Activated CD4-positive, alpha-beta T cell treated with anti-CD3 and anti-CD28 coated beads, Interleukin-2, amount 10 ng/mL, durations not matched to agents 7 days and 5 days (primary cell): ENCODE data around the gene HOXD4. TPM values are rescaled to one million over a fixed set of nuclear protein-coding genes. Genes with fewer than 3 reads are reported as not detected.

Source experiments
- CTCF ChIA-PET: fragments of 350-600 bp; sonication (Branson Sonifier 250); formaldehyde crosslinking; loops from one replicate; lab custom pipeline; 2021; ENCODE audit warnings: antibody characterized with exemption; lab: Charles Lee
- POLR2A ChIA-PET: fragments of 350-600 bp; sonication (Branson Sonifier 250); formaldehyde crosslinking; loops from one replicate; lab custom pipeline; 2021; ENCODE audit warnings: antibody characterized with exemption; lab: Charles Lee
- DNase-seq: peaks from one replicate; pipeline ENCODE4 v3.0.0-alpha.2; 2020
- H3K27ac Mint-ChIP-seq: one replicate; pipeline ENCODE4 v1.8.0; 2021; ENCODE audit warnings: mild to moderate bottlenecking, moderate library complexity, mixed read lengths
- H3K27me3 Mint-ChIP-seq: one replicate; pipeline ENCODE4 v1.8.0; 2021; ENCODE audit warnings: mixed read lengths
- H3K36me3 Mint-ChIP-seq: one replicate; pipeline ENCODE4 v1.8.0; 2021; ENCODE audit warnings: low read depth, mixed read lengths
- H3K4me1 Mint-ChIP-seq: one replicate; pipeline ENCODE4 v1.8.0; 2021; ENCODE audit warnings: mixed read lengths
- H3K4me3 Mint-ChIP-seq: one replicate; pipeline ENCODE4 v1.8.0; 2021; ENCODE audit warnings: mild to moderate bottlenecking, moderate library complexity, mixed read lengths
- H3K9me3 Mint-ChIP-seq: one replicate; pipeline ENCODE4 v1.8.0; 2021; ENCODE audit warnings: mixed read lengths
- total RNA-seq, 2 experiments: library from RNA; stranded (reverse); gene quantifications; one replicate each; pipeline ENCODE4 v1.2.3, GENCODE V29; 2021

Gene HOXD4
- total RNA-seq, 2 experiments from 2014 or later, result not detected

DNA sequence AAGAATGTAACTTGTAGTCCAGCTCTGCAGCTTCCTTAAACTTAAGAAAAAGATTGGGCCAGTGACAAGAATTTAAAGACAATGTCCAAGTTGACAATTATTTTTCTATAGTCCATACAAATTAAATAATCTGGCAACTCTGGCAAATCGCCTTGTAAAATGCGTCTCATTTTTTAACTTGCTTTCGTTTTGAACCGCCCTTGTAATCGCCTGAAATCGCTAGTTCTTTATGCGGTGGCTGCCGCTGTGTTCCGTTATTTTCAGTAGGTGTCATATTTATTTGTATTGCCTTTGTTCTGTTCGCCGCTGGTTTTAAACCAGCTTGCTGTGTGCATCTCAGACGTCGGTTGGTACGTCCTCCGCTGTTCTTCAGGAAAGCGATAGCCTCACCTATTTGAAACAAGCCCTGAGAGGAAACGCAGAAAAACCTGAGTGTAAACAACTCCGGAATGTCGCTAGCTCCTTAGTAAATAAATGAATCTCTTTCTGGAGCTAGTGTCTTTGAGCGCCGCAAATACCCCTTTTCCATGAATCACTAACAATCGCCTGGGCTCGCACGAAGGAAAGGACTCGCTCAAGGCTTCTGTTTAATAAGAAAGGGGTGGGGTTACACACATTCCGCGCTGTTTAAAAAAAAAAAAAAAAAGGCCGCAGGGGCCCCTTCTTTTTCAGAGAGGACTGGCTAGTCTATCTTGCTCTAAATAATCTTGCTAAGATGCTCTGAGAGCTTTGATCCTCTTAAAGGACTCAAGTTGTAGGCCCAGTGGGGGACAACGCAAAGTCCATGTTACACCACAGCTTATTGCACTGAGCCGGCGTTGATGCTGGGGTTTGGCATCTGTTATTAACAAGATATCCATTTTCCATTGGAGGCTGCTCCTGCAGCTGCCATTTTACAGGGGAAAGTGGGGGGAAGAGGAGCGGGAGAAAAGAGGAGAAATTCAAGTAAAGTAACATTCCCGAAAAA, 18.9 kb upstream of the HOXD4 start:
- Mint-ChIP-seq H3K9me3 (no peaks in the 10 kb centered on the region), H3K4me1 (peaks cover 28% of the 10 kb centered on the region), H3K4me3 (peak overlapping the region; percentile 69), H3K27ac (no peak overlapping the region), H3K27me3 (peaks cover 83% of the 10 kb centered on the region), H3K36me3 (no peaks in the 10 kb centered on the region)
- peak; percentile 28 for DNase-seq
- ChIA-PET POLR2A (no interaction called here), CTCF (interaction anchor here (0.5 to 2.4 kb wide), 16 partner anchors 8 to 506 kb away, joined by 3 to 7 read pairs (median 3); no protein-coding TSS in a partner anchor)

DNA sequence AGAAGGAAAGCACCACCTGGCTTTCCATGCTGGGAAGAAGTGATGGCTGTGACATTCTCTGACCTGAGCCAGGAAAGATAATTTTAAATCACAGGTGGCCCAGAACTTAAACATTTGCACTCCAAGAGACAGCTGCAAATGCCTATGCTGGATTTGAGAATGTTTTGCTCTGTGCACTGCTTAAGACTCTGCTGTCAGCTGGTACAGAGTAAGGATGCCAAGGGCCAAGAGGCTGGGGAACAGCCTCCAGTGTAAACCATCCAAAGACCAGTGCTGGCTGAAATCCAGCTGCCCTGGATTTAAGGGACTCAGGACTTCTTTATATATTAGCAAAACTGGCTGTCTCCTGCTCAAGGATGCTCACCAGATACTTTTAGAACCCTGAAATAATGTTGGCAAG, 18.0 kb upstream of the HOXD4 start:
- ChIA-PET POLR2A (no interaction called here), CTCF (interaction anchor here (0.5 to 1.9 kb wide), 6 partner anchors 11 to 326 kb away, joined by 3 to 7 read pairs (median 3); no protein-coding TSS in a partner anchor)
- Mint-ChIP-seq H3K9me3 (no peaks in the 10 kb centered on the region), H3K4me3 (no peak overlapping the region), H3K4me1 (peaks cover 28% of the 10 kb centered on the region), H3K27me3 (peaks cover 83% of the 10 kb centered on the region), H3K27ac (no peak overlapping the region), H3K36me3 (peaks cover 2% of the 10 kb centered on the region)
- DNase-seq, result no peak

DNA sequence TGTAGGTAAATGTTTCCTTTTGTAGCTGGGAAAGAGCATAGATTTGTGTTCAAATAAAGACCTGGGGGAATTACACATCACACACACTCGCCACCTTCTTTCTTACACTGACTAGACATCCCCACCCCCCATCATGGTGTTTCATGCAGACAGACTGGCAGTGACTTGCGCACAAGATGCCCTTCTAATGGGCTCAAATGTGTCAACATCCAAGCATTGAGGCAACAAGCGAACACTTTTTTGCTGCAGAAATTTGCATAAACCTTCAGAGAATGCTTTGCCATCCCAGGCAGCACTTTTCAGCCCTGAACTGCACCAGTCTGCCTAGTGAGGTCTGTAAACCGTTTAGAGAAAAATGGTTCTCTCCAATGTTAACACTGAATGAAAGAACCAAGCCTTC, 17.3 kb upstream of the HOXD4 start:
- POLR2A ChIA-PET, result no interaction called here
- no peaks in the 10 kb centered on the region for H3K9me3 Mint-ChIP-seq
- DNase-seq, result no peak
- peaks cover 4% of the 10 kb centered on the region for H3K36me3 Mint-ChIP-seq
- peaks cover 83% of the 10 kb centered on the region for H3K27me3 Mint-ChIP-seq
- peaks cover 32% of the 10 kb centered on the region for H3K4me1 Mint-ChIP-seq
- CTCF ChIA-PET, result no interaction called here
- no peak overlapping the region for H3K27ac Mint-ChIP-seq
- H3K4me3 Mint-ChIP-seq, result no peak overlapping the region

DNA sequence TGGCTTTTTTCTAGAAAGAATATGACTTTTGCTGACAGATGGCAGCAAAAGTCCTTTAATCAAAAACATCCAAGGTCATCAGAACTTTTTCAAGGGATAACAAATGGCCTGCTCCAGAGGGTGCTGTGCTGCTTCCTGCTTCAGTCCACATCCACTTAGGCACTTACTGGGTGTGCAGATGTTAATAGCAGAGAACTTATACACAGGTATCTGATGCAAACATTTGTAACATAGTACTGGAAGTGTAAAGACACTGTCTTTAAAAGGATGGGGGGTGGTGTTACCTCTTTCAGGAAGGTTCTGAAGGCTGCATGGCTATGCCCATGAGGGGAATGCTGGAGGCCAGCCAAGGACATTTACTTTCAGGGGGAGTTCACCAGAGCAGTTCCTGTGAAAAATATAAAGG, 16.3 kb upstream of the HOXD4 start:
- no peak for DNase-seq
- H3K4me1 Mint-ChIP-seq, result peaks cover 37% of the 10 kb centered on the region
- H3K27me3 Mint-ChIP-seq, result peaks cover 89% of the 10 kb centered on the region
- peaks cover 4% of the 10 kb centered on the region for H3K36me3 Mint-ChIP-seq
- ChIA-PET POLR2A (no interaction called here), CTCF (interaction anchor here (0.9 kb wide), 1 partner anchor 321 kb away, joined by 3 read pairs; no protein-coding TSS in a partner anchor)
- H3K9me3 Mint-ChIP-seq, result no peaks in the 10 kb centered on the region
- no peak overlapping the region for H3K4me3 Mint-ChIP-seq
- no peak overlapping the region for H3K27ac Mint-ChIP-seq

DNA sequence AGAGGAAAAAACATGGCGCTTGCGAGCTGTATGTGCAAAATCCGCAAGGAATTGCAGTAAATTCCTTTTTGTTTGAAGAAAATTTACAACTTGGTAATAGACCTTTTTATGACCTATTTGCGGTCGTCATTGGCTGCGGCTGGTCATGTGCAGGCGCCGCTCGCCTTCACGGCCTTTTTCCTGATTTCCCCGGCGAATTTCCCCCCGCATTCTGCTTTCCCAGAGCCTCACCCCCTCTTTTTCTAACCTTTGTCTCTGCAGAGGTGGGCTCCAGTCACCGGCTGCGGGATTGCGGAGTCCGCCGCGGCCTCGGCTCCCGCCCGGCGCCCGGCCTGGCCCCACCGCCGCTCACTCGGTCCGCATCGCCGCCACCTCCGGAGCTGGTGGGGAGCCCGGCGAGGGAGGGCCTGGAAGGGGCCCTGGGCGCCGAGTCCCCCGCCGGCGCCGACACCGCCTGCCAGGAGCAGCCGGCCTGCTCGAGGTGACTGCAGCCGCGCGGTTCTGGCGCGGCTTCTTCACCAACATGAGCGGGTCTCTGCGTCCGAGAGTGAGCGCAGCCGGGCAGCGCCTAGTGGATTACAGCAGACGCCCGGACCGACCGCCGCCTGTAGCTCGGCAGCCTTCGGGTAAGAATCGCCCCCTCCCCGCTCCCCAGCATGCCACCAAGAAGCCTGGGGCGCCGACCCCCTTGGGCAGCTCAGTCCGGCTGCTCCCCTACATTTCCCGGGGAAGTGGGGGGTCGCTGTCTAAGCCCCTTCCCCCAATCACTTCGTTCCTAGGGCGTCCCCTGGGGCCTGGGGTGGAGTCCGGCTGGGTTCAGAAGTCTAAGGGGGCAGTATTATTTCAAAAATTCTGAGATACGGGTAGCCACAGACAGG, 14.7 kb upstream of the HOXD4 start:
- Mint-ChIP-seq H3K27me3 (peaks cover 86% of the 10 kb centered on the region), H3K36me3 (peaks cover 4% of the 10 kb centered on the region), H3K4me1 (peaks cover 36% of the 10 kb centered on the region), H3K4me3 (no peak overlapping the region), H3K9me3 (no peaks in the 10 kb centered on the region), H3K27ac (peak overlapping the region; percentile 5)
- CTCF ChIA-PET, result no interaction called here
- POLR2A ChIA-PET, result no interaction called here
- no peak for DNase-seq

DNA sequence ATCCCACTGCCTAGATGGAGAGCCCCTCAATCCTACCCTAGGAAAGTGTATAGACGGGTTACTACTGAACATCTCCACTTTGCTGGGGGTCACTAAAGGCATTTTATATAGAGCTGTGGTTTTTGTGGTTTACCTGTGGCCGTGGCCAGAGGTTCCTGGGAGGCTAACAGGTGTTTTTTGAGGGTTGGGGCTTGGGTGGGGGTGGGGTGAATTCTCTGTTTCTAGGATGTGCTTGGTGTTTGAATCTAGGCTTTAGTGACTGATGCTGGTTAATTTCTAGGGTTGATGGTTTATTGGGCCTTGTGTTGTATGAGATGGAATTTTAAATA, 14.1 kb upstream of the HOXD4 start:
- H3K9me3 Mint-ChIP-seq, result no peaks in the 10 kb centered on the region
- CTCF ChIA-PET, result no interaction called here
- DNase-seq, result no peak
- POLR2A ChIA-PET, result no interaction called here
- H3K27me3 Mint-ChIP-seq, result peaks cover 87% of the 10 kb centered on the region
- H3K36me3 Mint-ChIP-seq, result peaks cover 4% of the 10 kb centered on the region
- no peak overlapping the region for H3K4me3 Mint-ChIP-seq
- peak overlapping the region; percentile 5 for H3K27ac Mint-ChIP-seq
- peaks cover 33% of the 10 kb centered on the region for H3K4me1 Mint-ChIP-seq

DNA sequence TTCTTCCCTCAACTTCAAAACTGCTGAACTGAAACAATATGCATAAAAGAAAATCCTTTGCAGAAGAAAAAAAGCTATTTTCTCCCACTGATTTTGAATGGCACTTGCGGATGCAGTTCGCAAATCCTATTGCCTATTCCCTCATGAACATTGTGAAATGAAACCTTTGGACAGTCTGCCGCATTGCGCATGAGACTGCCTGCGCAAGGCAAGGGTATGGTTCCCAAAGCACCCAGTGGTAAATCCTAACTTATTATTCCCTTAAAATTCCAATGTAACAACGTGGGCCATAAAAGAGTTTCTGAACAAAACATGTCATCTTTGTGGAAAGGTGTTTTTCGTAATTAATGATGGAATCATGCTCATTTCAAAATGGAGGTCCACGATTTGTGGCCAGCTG, 13.4 kb upstream of the HOXD4 start:
- CTCF ChIA-PET, result interaction anchor here (1.5 to 3.6 kb wide), 2 partner anchors 23 to 1806 kb away, joined by 3 to 22 read pairs; no protein-coding TSS in a partner anchor
- DNase-seq, result no peak
- POLR2A ChIA-PET, result no interaction called here
- H3K27ac Mint-ChIP-seq, result no peak overlapping the region
- peaks cover 84% of the 10 kb centered on the region for H3K27me3 Mint-ChIP-seq
- peaks cover 4% of the 10 kb centered on the region for H3K36me3 Mint-ChIP-seq
- H3K4me1 Mint-ChIP-seq, result peaks cover 30% of the 10 kb centered on the region
- no peak overlapping the region for H3K4me3 Mint-ChIP-seq
- no peaks in the 10 kb centered on the region for H3K9me3 Mint-ChIP-seq

DNA sequence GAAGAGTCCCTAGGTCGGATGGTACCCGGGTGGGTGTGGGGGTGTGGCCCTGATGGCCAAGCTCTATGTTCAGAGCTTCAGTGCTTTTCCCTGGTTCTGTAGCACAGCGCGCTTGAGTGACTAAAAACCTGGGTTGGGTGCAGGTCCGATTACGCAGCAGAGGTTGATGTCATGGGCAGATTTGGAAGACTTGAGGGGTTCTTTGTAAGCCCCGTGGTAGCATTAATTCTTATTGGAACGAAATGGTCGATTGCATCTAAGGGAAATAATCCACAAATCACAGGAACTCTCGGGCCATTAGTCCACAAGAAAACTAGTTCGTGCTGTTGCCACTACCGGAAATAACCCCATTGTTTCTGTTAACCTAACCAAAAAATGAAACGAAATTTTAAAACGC, 12.8 kb upstream of the HOXD4 start:
- CTCF ChIA-PET, result interaction anchor here (1.2 to 3.6 kb wide), 5 partner anchors 10 to 1806 kb away, joined by 3 to 22 read pairs (median 3); no protein-coding TSS in a partner anchor
- DNase-seq, result no peak
- POLR2A ChIA-PET, result no interaction called here
- H3K27me3 Mint-ChIP-seq, result peaks cover 83% of the 10 kb centered on the region
- no peak overlapping the region for H3K27ac Mint-ChIP-seq
- no peaks in the 10 kb centered on the region for H3K9me3 Mint-ChIP-seq
- H3K4me3 Mint-ChIP-seq, result no peak overlapping the region
- peaks cover 4% of the 10 kb centered on the region for H3K36me3 Mint-ChIP-seq
- H3K4me1 Mint-ChIP-seq, result peaks cover 30% of the 10 kb centered on the region

DNA sequence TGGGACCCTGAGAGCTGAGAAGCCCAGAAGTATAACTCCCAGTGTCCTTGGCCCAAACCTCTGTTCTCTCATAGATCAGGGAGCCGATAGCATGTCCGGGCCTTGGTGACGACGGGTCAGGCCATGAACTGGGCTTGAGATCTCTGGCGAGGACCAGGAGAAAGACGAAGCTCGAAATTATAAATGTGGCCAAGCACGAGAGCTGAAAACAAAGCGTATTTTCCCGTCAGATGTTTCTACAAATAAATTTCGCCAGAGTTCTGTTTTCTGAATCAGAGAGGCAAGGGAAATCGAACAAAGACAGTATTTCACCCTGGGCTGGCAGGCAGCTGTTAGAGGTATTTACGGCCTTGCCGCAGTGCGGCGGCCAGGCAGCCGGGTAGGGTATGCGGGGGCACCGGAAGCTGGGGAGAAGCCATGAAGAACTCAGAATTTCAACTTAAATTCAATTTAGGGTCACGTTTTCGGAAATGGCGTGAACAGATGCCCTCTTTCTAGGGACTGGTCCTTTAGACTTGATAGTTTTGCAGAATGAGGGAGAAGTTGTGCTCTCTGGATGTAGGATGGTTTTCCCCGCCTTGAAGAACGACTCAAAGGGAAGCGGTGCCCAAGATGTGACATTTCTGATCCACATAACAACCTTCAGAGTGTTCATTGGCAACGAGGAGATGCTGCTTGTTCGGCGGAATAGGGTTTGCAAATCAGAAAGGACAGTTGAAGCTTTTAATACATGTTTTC, 12.3 kb upstream of the HOXD4 start:
- peaks cover 82% of the 10 kb centered on the region for H3K27me3 Mint-ChIP-seq
- H3K4me3 Mint-ChIP-seq, result no peak overlapping the region
- ChIA-PET POLR2A (no interaction called here), CTCF (interaction anchor here (1.1 to 3.6 kb wide), 7 partner anchors 10 to 1807 kb away, joined by 3 to 22 read pairs (median 3); no protein-coding TSS in a partner anchor)
- peak overlapping the region; percentile 46 for H3K27ac Mint-ChIP-seq
- H3K9me3 Mint-ChIP-seq, result no peaks in the 10 kb centered on the region
- peaks cover 30% of the 10 kb centered on the region for H3K4me1 Mint-ChIP-seq
- DNase-seq, result no peak
- H3K36me3 Mint-ChIP-seq, result peaks cover 4% of the 10 kb centered on the region

DNA sequence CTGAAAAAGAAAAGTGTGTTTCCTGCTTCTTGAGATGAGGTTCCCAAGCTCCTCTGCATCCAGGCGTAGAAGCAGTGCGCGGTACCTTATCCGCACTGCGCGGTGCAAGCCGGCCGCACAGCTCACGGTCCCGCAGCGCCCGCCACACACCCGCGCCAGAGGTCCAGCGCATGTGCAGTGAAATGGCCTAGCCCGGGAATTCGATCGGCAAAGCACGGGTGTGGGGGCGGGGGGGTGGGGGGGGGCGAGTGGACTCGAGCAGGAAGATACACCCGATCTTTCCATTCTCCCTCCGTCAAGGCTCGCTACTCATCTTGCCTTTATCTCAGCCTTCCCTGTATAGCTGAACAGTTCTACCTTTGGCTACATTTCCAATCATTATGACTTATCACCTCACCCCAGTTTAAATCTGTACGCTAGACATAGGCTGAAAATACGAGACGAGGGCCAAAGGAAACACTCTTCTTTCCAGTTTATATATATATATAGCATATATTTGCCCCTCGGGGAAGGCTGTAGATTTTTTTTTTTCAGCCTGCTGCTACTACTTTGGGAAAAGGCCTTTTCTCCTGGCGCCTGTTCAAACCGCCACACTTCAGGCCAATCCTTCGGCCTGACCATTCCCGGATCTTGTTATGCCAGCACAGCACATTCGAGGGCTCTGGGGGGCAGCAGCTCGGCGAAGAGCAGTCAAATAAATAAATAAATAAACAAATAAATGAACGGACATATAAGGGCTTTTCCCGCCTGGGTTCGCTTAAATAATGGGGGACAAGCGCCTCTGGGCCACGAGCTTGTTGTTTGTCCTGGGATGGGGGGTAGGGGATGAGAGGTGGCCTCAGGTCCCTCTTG, 11.5 kb upstream of the HOXD4 start:
- H3K27ac Mint-ChIP-seq, result no peak overlapping the region
- H3K27me3 Mint-ChIP-seq, result peaks cover 80% of the 10 kb centered on the region
- H3K4me1 Mint-ChIP-seq, result peaks cover 30% of the 10 kb centered on the region
- H3K9me3 Mint-ChIP-seq, result no peaks in the 10 kb centered on the region
- peaks cover 4% of the 10 kb centered on the region for H3K36me3 Mint-ChIP-seq
- no peak overlapping the region for H3K4me3 Mint-ChIP-seq
- ChIA-PET CTCF (interaction anchor here (0.6 to 3.6 kb wide), 21 partner anchors 9 to 1219 kb away, joined by 3 to 22 read pairs (median 5); no protein-coding TSS in a partner anchor), POLR2A (no interaction called here)
- no peak for DNase-seq

DNA sequence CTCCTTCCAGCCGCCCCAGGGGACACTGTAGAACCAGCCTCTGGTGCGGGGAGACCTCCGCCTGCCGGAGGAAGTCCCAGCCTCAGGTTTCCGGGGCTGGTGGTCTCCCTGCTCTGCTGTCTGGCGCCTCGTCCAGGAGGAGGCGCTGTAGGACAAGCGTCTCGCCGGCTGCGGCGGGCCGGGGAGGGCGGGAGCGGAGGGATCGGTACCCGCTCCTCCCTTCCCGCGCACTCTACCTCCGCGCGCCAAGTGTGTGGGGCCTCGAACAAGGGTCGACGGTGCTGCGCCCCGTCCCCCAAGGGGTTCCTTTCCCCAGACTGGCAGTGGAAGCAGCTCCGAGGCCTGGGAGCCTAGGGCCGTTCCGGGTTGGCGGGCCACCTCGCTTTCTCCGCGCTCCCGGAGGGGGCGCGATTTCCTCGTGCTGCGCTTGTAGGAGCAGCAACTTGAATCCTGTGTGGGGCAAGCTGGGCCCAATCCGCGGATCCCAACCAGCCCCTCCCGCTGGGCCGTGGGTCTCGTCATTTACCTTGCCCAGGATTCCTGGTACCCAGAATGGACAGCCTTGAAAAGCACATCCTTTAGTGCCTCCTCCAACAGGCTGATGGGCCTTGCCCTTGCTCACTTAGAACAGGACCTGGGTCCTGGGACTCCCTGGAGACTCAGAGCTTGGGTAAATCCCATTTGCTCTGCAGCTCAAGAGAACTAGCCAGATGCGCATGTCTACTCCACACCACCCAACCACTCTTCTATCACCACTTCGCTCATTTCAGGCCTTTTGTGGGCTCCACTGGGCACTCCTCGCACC, 10.6 kb upstream of the HOXD4 start:
- peak; percentile 72 for DNase-seq
- Mint-ChIP-seq H3K36me3 (peaks cover 4% of the 10 kb centered on the region), H3K27me3 (peaks cover 80% of the 10 kb centered on the region), H3K27ac (no peak overlapping the region), H3K4me1 (peaks cover 26% of the 10 kb centered on the region), H3K9me3 (no peaks in the 10 kb centered on the region), H3K4me3 (peak overlapping the region; percentile 45)
- POLR2A ChIA-PET, result no interaction called here
- CTCF ChIA-PET, result interaction anchor here (0.6 to 3.6 kb wide), 29 partner anchors 9 to 1245 kb away, joined by 3 to 22 read pairs (median 4); partner anchors contain the start of gene HOXD4
